ENCODE results near the gene SDE2.

- no peak for TF ChIP-seq POLR2A (IDR thresholded peaks at IDR 0.05)
- TF ChIP-seq CTCF (IDR thresholded peaks at IDR 0.05), result peak; percentile 29 to 74 (median 51)
Observed at GRCh38 chr1:225987491-225988316, 11.4 kb downstream of the SDE2 start.

Data from thyroid gland (tissue), 4 donors.